ENCODE results near the gene FRYL.

DNA sequence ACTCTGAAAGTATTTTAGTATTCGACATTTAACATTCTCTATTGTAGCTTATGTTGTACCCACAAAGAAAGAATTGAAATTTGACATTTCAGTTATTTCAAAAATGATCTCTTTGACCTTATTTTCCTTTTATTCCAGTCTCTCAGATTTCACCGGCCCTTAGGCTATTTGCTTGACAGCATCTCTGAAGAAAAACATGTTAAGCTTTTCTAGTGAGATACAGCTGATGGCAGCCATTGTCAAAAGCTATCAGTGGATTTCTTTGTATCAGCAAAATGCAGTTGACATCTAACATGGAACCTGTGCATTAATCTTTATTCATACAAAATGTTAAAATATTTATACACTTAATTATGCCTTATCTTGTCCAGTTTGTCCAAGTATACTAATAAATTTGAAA, 273.4 kb downstream of the FRYL start:
- TF ChIP-seq, protein P1, sequence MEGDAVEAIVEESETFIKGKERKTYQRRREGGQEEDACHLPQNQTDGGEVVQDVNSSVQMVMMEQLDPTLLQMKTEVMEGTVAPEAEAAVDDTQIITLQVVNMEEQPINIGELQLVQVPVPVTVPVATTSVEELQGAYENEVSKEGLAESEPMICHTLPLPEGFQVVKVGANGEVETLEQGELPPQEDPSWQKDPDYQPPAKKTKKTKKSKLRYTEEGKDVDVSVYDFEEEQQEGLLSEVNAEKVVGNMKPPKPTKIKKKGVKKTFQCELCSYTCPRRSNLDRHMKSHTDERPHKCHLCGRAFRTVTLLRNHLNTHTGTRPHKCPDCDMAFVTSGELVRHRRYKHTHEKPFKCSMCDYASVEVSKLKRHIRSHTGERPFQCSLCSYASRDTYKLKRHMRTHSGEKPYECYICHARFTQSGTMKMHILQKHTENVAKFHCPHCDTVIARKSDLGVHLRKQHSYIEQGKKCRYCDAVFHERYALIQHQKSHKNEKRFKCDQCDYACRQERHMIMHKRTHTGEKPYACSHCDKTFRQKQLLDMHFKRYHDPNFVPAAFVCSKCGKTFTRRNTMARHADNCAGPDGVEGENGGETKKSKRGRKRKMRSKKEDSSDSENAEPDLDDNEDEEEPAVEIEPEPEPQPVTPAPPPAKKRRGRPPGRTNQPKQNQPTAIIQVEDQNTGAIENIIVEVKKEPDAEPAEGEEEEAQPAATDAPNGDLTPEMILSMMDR (IDR thresholded peaks at IDR 0.05) = no peak
- no peak for TF ChIP-seq POLR2A (IDR thresholded peaks at IDR 0.05)

All from right lobe of liver (tissue), 4 donors.